Raji (cell line): Measurements from ENCODE around the gene BTBD6.

Source experiments
- POLR2A ChIP-seq: IDR thresholded peaks from 2 replicates; pipeline ENCODE4 v1.6.1; 2011; ENCODE audit warnings: low read depth, low read length, control low read depth; ENCODE audit not compliant: insufficient read depth

BTBD6 gene

DNA sequence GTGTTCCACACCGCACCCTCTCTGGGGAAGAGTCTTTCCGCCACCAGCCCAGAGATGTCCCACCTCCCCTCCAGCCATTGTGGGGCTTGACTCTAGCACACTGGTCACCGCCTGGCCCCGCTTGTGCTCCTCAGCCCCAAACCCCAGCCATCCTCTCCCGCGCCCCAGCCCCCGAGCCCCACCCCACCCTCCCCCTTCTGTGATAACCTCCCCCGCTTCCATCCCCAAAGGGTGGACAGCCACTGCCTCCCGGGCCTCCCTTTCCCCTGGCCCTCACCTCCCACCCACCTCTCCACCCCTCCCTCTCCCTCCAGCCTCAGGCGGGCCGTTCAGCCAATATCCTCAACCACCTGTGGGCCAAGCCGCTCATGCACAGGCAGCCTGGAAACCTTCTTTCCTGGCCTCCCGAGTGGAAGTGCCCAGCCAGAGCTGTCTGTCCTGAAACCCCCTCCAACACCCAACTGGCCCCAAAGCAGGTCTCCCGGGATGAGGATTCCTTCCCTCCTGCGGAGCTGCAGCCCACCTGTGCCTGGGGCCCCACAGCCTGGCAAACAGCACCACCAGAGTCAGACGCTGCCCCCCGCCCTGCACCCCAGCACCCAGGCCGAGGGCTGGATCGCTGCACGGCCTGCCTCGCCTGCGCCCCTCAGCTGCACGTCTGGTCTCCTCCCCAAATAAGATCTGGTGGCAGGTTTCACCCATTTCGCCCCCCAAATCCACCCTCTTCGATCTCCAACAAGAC lies 40.2 kb upstream of the BTBD6 start:
- TF ChIP-seq POLR2A, result no peak

DNA sequence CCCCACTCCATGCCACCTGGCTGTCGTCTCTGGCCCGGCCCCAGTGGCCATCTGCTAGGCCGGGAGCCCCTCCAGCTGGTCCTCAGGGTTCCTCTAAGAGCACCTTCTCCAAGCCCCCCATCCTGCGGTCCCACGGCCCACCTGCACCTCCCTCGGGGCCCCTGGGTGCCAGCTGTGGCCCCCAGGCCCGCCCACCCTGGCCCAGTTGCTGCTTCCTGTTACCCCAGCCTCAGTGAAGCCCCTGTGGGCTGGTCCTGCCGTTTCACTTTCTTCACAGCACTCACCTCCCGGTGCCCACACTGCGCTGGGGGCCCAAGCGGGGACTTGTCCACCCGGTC lies 39.6 kb upstream of the BTBD6 start:
- TF ChIP-seq POLR2A, result no peak

DNA sequence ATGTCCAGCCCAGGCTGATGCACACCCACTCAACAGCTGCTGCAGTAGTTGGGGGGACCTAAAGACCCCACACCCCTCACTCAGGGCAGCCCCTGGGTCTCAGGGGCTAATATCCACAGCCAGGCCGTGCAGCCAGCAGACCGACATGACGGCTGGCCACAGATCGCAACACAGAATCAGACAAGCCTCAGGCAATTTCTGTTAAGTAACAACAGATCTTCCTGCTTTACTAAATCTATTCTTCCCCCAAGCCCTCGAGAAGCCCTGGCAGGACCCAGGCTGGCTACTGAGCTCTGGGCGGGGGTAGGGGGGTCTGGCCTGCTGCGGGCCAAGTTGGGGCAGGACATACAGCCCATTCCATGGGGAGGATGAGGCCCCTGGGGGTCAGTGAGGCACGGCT lies 39.2 kb upstream of the BTBD6 start:
- TF ChIP-seq POLR2A, result no peak

DNA sequence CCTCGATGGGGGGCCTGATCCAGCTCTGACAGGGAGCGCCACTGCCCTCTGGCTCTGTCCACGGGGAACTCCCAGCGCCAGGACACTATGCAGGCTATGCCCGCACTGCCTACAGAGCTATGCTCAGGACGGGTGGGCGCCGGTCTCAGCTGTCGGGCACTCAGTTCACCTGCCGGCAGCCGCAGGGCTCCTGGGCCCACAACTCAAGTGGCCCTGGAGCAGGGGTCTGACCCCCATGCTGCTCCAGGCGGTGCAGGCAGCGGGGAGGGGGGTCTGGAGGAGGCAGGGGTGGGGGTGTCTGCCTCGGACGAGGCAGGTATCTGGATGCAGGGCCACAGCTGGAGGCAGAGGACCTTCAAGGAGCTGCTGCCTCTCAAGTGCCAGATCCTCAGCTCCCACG lies 38.7 kb upstream of the BTBD6 start:
- no peak for TF ChIP-seq POLR2A

DNA sequence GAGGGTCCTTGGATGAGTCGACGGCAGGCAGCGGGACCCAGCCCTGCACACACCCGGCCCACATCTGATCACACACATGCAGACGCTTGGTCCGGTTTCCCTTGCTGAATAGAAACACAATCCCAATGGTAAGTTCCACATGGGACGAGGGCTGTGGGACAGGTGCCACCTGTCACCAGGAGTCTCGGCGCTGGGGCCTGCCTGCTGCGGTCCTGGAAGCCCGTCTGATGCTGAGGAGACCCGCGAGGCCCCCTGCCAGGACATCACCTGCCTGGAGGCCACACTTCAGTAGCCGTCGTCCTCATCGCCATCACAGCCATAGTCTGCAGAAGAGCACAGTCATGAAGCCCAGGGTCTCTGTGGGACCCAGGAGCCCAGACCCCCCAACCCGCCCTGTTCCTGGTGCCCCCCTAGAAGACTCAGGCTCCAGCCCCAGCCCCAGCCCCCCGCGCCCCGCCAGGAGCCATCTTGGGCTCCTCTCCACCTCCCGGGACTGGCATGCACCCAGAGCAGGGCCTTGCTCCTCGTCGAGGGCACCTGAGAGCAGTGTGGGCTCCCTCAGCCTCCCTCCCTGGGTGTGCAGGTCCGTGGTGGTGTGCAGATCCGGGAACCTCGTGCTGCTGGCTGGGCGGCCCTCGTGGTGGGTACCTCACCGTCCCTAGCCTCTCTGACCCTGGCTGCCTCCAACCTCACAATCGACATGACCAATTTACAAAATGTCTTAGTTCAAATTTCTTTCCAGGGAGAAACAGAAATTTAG lies 37.9 kb upstream of the BTBD6 start:
- no peak for TF ChIP-seq POLR2A

DNA sequence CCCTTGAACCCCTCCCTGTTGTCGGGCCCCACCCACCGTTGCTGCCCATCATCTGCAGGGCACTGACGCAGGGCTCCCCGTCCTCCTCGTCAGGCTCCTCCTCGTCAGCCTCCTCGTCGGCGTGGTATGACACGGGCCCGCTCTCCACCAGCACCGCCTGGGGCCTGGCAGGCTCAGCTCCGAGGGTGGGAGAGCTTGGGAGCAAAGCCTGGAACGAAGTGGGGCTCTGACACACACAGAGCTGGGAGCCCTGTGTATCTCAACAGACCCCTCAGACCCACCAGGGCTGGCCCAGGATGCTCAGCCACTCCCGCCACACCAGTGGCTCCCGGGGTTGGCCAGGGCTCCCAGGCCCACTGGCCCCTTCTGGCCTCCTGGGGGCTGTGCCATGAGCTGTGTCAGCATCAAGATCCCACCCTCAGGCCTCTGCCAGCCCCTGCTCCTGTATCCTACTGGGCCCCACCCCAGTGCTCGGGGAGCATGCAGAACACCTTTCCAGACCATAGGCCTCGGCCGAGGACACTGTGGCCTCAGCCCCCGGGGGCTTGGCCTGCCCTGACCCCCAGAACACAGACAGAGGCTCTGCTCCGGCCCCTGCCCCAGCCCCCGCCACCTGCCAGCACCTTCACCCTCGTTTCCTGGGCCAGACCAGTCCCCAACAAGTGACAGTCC lies 37.1 kb upstream of the BTBD6 start:
- TF ChIP-seq POLR2A, result no peak

DNA sequence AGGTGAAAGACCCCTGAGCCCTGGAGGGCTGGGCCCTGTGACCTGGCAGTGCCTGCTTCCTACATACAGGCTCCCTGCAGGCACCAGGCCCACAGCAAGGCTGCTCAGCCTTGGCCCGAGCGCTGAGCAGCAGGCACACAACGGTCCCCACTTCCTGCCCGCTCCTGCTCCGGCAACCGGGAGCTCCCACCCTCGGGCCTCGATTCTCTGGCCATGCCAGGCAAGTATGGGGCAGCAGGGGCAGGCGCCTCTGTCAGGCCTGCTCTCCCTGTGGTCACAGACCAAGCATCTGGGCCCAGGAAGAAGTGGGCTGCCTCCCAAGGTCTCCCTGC lies 36.6 kb upstream of the BTBD6 start:
- no peak for TF ChIP-seq POLR2A

DNA sequence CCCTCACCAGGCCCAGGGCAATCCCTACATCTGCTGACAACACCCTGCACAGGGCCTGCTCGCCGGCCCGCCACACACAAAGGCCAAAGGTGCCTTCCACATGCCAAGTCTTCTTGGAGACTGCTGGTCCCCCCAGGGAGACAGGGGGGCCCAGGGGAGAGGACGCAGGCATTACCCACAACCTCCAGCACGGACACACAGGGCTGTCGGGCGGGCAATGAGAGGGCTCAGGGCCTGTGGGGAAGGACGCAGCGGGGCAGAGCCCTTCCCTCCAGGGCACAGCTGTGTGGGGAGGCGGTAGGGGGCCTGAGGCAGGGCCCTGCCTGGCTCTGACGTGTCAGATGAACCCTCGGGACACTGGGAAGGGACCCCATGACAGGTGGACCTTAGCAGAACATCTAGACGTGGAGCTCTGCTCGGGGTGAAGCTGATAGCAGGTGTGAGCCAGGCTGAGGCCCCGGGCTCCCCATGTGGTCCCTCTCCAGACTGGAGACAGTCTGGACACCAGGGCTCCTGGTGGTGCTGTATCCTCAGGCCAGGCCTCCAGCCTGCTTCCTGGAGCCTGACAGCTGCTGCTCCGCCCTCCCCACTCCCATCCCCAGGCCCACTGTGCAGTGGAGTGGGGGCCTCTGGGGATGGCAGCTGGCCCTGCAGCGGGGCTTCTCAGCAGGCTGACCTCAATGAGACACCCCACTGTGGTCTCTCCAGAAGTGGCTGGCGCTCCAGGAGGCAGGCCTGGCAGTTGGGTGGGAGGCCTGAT lies 35.6 kb upstream of the BTBD6 start:
- no peak for TF ChIP-seq POLR2A

DNA sequence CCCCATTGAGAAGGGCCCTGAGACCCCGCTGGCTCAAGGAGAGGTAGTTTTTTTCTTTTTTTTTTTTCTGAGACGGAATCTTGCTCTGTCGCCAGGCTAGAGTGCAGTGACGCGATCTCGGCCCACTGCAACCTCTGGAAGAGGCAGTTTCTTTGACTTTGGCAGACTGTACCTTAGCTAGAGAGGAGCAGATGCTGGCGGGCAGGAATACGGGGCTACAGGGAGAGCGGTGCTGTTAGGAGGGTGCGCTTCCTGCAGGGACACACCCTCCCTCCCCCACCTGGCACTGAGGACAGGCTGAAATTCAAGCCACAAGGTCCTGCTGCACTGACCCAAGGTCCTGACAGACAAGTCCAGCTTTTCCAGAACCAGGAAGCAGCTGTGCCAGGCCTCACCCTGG lies 35.0 kb upstream of the BTBD6 start:
- no peak for TF ChIP-seq POLR2A

DNA sequence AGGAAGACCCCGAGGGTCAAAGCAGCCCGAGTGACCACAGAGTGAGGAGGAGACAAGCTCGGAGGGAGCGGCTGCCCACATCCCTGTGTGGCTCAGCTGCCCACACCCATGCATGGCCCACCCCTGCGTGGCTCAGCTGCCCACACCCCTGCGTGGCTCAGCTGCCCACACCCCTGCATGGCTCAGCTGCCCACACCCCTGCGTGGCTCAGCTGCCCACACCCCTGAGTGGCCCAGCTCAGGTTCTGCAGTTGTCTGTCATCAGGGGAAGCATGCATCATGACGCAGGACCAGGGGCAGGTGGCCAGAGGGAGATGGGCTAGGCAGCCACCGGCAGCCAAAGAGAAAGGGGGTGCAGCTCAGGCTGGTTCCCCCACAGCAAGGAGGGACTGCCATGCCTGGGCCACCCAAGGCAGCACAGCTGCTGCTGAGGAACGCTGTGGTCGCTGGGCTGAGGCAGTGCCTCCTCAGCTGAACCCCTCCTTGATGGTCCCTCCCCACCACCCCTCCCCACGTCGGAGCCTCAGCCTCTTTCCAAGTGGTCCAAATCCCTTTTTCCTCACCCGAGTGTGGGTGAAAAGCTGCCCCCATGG lies 33.9 kb upstream of the BTBD6 start:
- no peak for TF ChIP-seq POLR2A

DNA sequence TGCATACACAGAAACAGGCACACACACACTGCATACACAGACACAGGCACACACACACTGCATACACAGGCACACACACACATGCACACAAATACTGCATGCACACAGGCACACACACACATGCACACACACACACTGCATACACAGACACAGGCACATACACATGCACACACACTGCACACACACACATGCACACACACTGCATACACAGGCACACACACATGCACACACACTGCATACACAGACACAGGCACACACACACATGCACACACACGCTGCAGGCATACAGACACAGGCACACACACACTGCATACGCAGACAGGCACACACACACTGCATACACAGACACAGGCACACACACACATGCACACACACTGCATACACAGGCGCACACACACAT lies 32.7 kb upstream of the BTBD6 start:
- no peak for TF ChIP-seq POLR2A

DNA sequence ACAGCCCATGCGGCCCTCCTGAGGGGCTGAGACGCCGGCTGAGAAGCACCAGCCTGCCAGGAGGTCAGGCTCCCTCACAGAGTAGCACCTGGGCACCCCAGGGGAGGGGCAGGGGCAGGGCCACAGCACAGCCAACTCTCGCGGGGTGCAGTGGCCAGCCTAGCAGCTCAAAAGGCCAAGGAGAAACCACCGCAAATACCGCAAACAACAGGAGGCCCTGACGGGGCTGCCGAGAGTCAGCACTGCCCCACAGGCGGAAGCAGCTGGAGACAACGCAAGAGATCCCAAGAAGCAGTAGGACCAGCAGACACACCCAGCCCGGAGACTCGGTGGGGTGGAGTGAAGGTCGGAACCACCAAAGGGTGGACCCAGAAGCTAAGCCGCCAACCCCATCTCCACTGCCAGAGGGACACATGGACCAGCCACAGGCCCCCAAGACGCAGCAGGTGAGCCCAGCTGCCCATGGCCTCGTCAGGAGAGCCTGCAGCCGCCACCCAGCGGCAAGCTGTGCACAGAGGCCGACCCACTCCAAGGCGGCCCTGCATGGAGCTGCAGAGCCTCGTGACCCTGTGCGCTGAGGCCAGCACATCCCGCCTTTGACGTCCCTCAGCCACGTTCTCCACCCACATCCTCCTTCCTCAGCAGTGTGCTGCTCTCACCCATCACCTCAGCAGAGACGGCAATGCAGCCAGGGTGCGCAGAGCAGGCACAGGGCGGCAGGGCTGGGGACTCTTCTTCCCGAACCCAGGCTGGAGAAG lies 31.7 kb upstream of the BTBD6 start:
- TF ChIP-seq POLR2A, result no peak

DNA sequence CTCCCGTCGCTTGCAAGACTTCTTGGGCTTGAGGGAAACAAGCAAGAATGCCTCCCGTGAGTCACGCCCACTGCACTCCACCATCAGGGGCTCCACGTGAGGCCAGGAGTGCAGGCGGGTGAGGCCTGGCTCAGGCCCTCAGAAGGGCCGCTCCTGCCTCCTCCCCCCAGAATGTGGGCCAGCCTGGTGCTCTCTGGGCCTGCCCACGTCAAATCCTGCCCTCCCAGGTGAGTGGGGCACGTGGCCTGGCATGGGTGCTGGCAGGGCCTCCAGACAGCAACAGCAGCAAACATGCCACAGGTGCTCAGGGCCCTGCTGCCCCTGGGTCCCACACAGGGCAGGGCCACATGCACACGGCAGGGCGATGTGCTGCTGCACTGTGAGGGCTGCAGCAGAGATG lies 30.6 kb upstream of the BTBD6 start:
- TF ChIP-seq POLR2A, result no peak

DNA sequence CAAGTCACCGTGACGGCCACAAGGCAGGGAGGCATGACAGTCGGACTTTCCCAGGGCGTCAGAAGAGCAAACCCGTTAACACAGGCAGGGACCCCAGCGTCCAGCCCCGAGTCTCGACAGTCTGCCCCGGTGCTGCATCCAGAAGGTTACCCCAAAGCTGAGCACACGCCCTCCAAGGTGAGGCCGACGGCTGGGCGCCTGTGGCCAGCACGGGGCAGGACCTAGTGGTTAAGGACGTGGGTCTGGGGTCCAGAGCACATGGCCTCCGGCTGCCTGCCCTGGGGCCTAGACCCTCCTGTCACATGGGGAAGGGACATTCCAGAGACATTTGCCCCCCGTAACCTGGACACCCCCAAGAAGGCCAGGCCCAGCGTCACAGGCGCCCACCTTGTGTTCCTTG lies 29.7 kb upstream of the BTBD6 start:
- TF ChIP-seq POLR2A, result no peak

DNA sequence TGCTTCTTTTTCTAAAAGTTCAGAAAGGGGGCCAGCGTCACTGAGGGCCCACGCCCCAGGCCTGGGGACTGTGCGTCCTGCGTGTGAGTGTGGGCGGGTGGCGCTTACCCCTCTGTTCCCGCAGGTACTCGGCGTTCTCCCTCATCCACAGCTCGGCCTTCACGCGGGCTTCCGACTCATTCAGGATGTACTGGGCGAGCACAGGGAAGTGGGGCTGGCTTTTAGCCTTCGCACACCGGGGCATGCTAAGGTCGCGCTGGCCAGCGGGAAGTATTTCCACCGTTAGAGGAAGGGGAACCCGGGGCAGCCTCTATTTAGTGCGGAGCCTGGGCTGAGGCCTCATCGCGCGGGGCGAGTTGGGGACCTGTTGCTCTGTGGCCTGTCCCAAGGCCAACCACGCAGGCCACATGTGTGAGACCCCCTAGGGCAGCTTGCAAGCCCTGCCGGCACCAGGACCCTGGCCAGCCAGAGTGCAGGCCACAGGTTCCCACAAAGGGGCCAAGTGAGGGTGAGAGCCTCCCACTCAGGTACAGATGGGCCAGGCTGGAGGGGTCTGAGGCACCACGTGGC lies 29.2 kb upstream of the BTBD6 start:
- no peak for TF ChIP-seq POLR2A

DNA sequence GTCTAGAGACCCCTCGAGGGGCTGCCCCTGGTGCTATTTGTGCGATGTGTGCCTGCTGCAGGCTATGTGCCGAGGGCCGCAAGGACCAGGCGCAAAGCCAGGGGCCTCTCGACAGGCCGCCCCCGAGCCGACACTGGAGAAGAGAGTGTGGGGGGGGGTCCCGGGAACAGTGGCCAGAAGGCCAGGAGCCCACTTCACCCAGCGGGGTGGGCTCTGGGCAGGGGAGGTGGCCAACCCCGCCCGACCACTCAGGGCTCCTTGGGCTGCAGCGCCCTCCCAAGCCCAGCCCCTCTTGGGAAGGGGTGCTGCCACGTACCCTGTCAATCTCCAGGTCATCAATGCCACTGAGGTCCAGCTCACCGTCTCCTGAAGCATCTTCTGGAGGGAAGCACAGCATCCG lies 28.6 kb upstream of the BTBD6 start:
- no peak for TF ChIP-seq POLR2A
